Activated CD8-positive, alpha-beta memory T cell treated with anti-CD3 and anti-CD28 coated beads, Interleukin-2, amount 50 U/mL, for 48 hours (primary cell): Measurements from ENCODE around the gene AHSG.

Source experiments
- DNase-seq: peaks from one replicate; pipeline ENCODE4 v3.0.0-alpha.2; 2020

The AHSG gene

GRCh38 chr3:186643493-186643892, 30.6 kb downstream of the AHSG start:
- DNase-seq: no peak

GRCh38 chr3:186644683-186645082, 31.8 kb downstream of the AHSG start:
- DNase-seq: no peak

GRCh38 chr3:186646106-186646505, 33.2 kb downstream of the AHSG start:
- DNase-seq: no peak

GRCh38 chr3:186646841-186647240, 34.0 kb downstream of the AHSG start:
- no peak for DNase-seq

DNA sequence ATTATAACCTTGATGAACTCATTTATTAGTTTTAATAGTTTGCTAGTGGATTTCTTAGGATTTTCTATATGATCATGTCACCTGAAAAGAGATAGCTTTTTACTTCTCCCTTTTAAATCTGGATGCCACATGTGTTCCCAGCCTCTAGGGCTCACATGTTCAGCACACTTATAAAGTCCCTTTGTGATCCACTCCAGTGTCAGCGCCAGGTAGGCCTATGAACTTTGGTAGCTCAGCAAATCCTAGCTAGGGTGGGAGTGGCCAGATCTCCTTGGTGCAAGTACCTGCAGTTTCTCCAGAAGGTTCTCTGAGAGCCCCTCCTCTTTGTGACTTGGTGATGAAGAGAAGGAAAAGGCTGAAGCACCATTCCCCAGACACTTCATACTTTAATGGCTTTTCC, 36.0 kb downstream of the AHSG start:
- DNase-seq: no peak

- DNase-seq: no peak
These were observed 38.9 kb downstream of the AHSG start for GRCh38 chr3:186651678-186652215.

GRCh38 chr3:186653080-186653707, 40.3 kb downstream of the AHSG start:
- no peak for DNase-seq

GRCh38 chr3:186653984-186654383, 41.1 kb downstream of the AHSG start:
- no peak for DNase-seq

DNA sequence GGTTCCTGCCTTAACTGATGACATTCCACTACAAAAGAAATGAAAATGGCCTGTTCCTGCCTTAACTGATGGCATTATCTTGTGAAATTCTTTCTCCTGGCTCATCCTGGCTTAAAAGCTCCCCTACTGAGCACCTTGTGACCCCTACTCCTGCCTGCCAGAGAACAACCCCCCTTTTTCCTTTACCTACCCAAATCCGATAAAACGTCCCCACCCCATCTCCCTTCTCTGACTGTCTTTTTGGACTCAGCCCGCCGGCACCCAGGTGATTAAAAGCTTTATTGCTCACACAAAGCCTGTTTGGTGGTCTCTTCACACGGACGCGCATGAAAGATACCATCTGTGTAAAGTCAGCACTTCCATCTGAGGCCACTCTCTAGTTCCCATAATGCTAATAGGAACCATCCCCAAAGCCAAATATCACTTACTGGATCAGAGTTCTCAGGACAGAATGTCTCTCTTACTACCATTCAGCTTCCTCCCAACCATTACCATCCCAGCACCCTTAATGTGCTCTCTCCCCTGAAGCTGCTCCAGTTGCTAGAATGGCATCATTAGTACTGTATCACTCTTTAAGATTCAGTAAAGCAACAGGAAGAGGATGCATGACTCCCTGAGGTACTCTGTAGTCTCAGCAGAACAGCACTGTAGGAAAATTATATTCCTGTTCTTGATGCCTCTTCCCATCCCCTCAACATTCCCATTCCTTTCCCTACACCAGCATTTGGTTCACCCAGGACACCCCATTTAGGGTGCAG, 50.7 kb downstream of the AHSG start:
- DNase-seq: no peak

- DNase-seq: no peak
These were observed 51.2 kb downstream of the AHSG start for GRCh38 chr3:186664119-186664495.

GRCh38 chr3:186664506-186664905, 51.6 kb downstream of the AHSG start:
- no peak for DNase-seq

- DNase-seq: no peak
These were observed 52.8 kb downstream of the AHSG start, which contains the start of gene HRG for GRCh38 chr3:186665625-186666188. Gene HRG, plus strand, starts transcription at chr3:186666014. Its CDS starts 18 bp downstream, at chr3:186666032.

GRCh38 chr3:186668426-186668825, 55.6 kb downstream of the AHSG start:
- no peak for DNase-seq

DNA sequence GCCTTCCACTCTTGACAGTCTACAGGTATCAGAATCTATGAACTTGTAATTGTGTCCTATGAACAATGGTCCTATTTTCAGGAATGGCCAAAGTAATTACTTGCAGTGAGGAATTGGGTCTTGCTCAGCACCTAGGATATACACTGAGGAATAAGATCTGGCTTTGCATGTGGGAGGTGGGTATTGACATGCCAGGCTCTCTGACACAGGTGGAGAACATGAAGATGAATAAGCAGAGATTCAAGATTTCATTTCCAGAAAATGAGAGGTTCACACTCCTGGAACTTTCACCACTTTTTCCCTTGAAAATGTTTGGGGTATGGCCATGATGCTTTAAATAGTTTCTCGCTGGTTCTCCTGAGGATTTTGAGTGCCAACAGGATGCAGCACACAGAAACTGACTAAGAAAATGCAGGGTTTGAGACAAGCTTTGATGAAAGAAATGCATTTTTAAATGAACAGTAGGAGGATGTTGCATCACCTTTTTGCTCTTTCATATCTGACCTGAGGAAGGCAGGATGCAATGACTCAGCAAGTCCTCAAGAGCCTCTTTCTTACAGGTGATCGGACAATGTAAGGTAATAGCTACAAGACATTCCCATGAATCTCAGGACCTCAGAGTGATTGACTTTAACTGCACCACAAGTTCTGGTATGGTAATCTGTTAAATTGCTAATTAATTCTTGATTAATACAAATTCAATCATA, 56.7 kb downstream of the AHSG start:
- no peak for DNase-seq

DNA sequence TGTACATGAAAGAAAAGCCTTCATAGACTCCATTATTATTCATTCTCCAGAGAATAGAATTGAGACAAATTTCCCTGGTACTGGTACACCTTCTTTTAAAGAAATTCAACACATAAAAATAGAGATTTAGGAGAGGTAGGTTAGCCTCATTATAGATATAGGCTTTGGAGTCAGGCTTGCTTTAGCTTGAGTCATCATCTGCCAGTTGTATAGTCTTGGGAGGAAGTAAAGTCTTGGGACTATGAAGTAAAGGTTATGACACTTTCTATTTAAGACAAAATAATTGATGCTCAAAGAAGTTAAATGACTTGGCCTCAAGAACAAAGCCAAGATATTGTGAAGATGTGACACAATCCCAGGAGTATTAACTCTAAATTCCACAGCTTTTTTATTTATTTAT, 57.3 kb downstream of the AHSG start:
- no peak for DNase-seq
